GM20000 (cell line): ENCODE measurements around the gene ZNF385C.

Experiments
- DNase-seq: peaks from one replicate; pipeline ENCODE4 v3.0.0; 2012; ENCODE audit warnings: low spot score
- CTCF ChIP-seq: IDR thresholded peaks from 2 replicates; pipeline ENCODE4 v1.5.1; 2012; ENCODE audit warnings: mild to moderate bottlenecking, control low read depth; ENCODE audit errors: extremely low read depth, missing control alignments

ZNF385C gene

GRCh38 chr17:42120770-42121769 lies 22.8 kb upstream of the ZNF385C start, which contains the start of gene KAT2A:
TSS of gene KAT2A (minus strand) at chr17:42121367. CDS start at chr17:42121304, 63 bp downstream.
- DNase-seq, result peak; percentile 96
- TF ChIP-seq CTCF, result no peak

- DNase-seq, result no peak
- TF ChIP-seq CTCF, result no peak
Observed at GRCh38 chr17:42120161-42120769, 22.0 kb upstream of the ZNF385C start.

GRCh38 chr17:42119301-42119700 lies 21.0 kb upstream of the ZNF385C start:
- no peak for DNase-seq

GRCh38 chr17:42118545-42118944 lies 20.3 kb upstream of the ZNF385C start:
- TF ChIP-seq CTCF, result no peak
- peak; percentile 65 for DNase-seq

More at GRCh38 chr17:42119301-42119700, 21.0 kb upstream of the ZNF385C start:
- TF ChIP-seq CTCF, result no peak

GRCh38 chr17:42118126-42118510 lies 19.8 kb upstream of the ZNF385C start:
- DNase-seq, result no peak
- no peak for TF ChIP-seq CTCF

GRCh38 chr17:42117397-42118125 lies 19.3 kb upstream of the ZNF385C start:
- DNase-seq, result no peak

More at GRCh38 chr17:42117397-42118125, 19.3 kb upstream of the ZNF385C start:
- no peak for TF ChIP-seq CTCF
